D721Med (cell line): ENCODE results near the gene CRAMP1.

Experiments used
- DNase-seq: peaks from one replicate; pipeline ENCODE4 v3.0.0; 2011; ENCODE audit warnings: low spot score; ENCODE audit not compliant: insufficient read length
- FAIRE-seq: peaks from 2 replicates; lab custom pipeline; 2011; peaks lifted over from hg19 to GRCh38; lab: Jason Lieb, UNC
- TF ChIP-seq, protein P1 (sequence below): IDR thresholded peaks from 2 replicates; pipeline ENCODE4 v1.5.1; 2012; ENCODE audit warnings: mild to moderate bottlenecking, control low read depth; ENCODE audit not compliant: insufficient read depth; ENCODE audit errors: missing control alignments

The CRAMP1 gene

DNA sequence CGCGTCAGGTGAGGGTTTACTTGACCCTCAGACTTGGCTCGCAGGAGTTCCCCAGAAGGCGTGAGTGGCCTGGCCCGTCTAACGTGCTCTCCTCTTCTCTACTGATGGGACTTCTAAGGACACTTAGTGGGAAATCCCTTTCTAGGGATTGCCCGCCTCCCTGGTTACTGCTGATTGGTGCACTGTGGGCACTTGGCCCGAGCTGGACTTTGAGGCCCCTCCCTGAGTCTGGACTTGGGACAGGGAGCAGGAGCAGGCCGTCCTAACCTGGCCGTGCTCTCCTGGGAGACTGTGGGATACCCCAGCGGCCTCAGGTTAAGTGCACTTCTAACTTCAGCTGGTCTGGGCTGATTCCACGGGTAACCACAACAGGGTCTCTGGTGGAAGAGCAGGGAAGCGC, 15.0 kb upstream of the CRAMP1 start:
- DNase-seq (no peak), FAIRE-seq (no peak)
- TF ChIP-seq, protein P1, sequence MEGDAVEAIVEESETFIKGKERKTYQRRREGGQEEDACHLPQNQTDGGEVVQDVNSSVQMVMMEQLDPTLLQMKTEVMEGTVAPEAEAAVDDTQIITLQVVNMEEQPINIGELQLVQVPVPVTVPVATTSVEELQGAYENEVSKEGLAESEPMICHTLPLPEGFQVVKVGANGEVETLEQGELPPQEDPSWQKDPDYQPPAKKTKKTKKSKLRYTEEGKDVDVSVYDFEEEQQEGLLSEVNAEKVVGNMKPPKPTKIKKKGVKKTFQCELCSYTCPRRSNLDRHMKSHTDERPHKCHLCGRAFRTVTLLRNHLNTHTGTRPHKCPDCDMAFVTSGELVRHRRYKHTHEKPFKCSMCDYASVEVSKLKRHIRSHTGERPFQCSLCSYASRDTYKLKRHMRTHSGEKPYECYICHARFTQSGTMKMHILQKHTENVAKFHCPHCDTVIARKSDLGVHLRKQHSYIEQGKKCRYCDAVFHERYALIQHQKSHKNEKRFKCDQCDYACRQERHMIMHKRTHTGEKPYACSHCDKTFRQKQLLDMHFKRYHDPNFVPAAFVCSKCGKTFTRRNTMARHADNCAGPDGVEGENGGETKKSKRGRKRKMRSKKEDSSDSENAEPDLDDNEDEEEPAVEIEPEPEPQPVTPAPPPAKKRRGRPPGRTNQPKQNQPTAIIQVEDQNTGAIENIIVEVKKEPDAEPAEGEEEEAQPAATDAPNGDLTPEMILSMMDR, result no peak

DNA sequence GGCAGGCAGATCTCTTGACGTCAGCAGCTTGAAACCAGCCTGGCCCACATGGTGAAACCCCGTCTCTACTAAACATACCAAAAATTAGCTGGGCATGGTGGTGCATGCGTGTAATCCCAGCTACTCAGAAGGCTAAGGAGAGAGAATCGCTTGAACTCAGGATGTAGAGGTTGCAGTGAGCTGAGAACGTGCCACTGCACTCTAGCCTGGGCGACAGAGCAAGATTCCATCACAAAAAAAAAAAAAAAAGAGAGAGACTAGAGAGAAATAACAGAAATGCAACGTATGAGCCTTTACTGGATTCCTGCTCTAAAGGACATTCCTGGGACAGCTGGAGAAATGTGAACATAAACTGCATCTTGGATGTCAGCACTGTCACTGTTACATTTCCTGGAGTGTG, 11.1 kb upstream of the CRAMP1 start:
- TF ChIP-seq, protein P1, result no peak
- DNase-seq (no peak), FAIRE-seq (no peak)

GRCh38 chr16:1601489-1601888, 10.7 kb upstream of the CRAMP1 start:
- TF ChIP-seq, protein P1, result no peak
- no peak for DNase-seq
- FAIRE-seq, result no peak

- TF ChIP-seq, protein P1, result no peak
- no peak for FAIRE-seq
- DNase-seq, result no peak
These were observed 9.9 kb upstream of the CRAMP1 start for GRCh38 chr16:1602285-1602684.

DNA sequence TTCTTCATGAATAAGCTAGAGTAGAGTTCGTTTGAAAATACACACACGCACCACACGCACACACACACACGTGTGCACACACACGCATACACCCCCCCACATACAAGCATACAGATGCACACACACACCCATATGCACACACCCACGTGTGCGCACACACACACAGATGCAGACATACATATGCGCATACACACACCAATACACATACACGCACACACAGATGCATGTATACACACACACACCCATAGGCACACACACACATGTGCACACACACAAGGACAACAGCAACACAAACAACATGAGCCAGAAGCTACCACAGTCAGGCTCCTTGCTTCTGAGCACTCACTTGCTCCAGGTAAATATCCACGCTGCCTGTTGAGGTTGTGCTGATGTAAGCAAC, 5.4 kb upstream of the CRAMP1 start:
- FAIRE-seq (no peak), DNase-seq (no peak)

GRCh38 chr16:1607971-1608370, 4.2 kb upstream of the CRAMP1 start:
- DNase-seq (no peak), FAIRE-seq (no peak)
- TF ChIP-seq, protein P1, result no peak

More for the DNA sequence above, 5.4 kb upstream of the CRAMP1 start:
- TF ChIP-seq, protein P1, result no peak

DNA sequence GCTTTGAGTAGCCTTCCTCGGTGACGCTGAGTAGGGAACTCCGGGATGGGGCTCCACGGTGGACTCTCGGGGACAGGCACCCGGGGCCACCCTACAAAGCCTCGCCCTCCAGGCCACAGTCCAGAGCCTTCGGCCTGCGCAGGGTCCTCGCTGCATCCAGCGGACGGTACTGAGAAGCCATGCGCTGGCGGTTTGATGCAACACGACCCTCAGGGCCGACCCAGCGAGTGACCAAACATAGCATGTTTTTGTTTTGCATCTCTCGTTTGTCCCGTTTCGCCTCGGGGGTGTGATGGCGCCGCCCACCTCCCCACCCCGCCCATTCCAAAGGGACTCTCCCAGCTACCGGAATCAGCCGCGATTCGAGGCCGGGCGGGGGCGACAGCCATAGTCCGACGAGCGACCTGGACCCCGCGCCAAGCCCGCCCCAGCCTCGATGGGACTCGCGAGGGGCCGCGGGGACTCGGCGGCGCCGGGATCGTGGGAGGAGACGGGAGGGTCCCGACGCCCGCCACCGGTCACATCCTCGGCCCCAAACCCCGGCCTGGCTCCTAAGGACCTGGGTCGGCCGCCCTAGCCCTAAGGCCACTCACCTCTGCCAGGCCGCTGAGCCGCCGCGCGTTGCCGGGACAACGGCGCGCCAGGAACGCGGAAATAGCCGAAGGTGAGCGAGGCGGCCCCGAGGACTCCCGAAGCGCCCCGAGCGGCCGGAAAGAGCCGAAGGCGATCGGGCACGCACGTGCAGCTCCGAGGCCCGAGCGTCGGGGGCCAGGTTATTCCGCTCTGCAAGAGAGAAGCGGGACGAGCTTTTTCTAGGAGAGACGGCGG, 1.9 kb upstream of the CRAMP1 start:
- peak; percentile 90 for DNase-seq
- TF ChIP-seq, protein P1, result no peak
- FAIRE-seq, result no peak
